HTR-8/SVneo (cell line): ENCODE results near the gene CDX1.

Experiments used
- DNase-seq: peaks from one replicate; pipeline ENCODE4 v3.0.0; 2011; ENCODE audit warnings: low spot score, mixed read lengths; ENCODE audit not compliant: insufficient read length
- FAIRE-seq: peaks from 2 replicates; lab custom pipeline; 2011; peaks lifted over from hg19 to GRCh38; lab: Jason Lieb, UNC

CDX1 gene

GRCh38 chr5:150130493-150130922, 36.1 kb upstream of the CDX1 start:
- no peak for FAIRE-seq
- no peak for DNase-seq

- no peak for DNase-seq
- FAIRE-seq = no peak
These were observed 35.1 kb upstream of the CDX1 start for GRCh38 chr5:150131461-150131860.

- FAIRE-seq = no peak
- DNase-seq = no peak
These were observed 34.4 kb upstream of the CDX1 start for GRCh38 chr5:150131978-150132694.

GRCh38 chr5:150132740-150133139, 33.8 kb upstream of the CDX1 start:
- FAIRE-seq = no peak
- DNase-seq = no peak

GRCh38 chr5:150133581-150134197, 32.9 kb upstream of the CDX1 start:
- DNase-seq = no peak
- FAIRE-seq = no peak

- no peak for DNase-seq
These were observed 32.4 kb upstream of the CDX1 start for GRCh38 chr5:150134198-150134588.

GRCh38 chr5:150135557-150136304, 30.8 kb upstream of the CDX1 start:
- DNase-seq = no peak
- FAIRE-seq = no peak

More at GRCh38 chr5:150134198-150134588, 32.4 kb upstream of the CDX1 start:
- FAIRE-seq = no peak

- DNase-seq = no peak
- FAIRE-seq = no peak
These were observed 30.0 kb upstream of the CDX1 start for GRCh38 chr5:150136305-150137167.

GRCh38 chr5:150137168-150137957, 29.2 kb upstream of the CDX1 start:
- no peak for FAIRE-seq
- no peak for DNase-seq

GRCh38 chr5:150137997-150138396, 28.6 kb upstream of the CDX1 start:
- DNase-seq (no peak), FAIRE-seq (peak; percentile 9)

GRCh38 chr5:150138551-150139265, 27.9 kb upstream of the CDX1 start:
- FAIRE-seq = peak; percentile 42
- peak; percentile 78 for DNase-seq

GRCh38 chr5:150139334-150139733, 27.2 kb upstream of the CDX1 start:
- FAIRE-seq = no peak
- no peak for DNase-seq

GRCh38 chr5:150140830-150141229, 25.7 kb upstream of the CDX1 start:
- DNase-seq (no peak), FAIRE-seq (peak; percentile 16)

- FAIRE-seq = peak; percentile 31
These were observed 24.9 kb upstream of the CDX1 start for GRCh38 chr5:150141544-150142184.

GRCh38 chr5:150142185-150142958, 24.2 kb upstream of the CDX1 start:
- DNase-seq (no peak), FAIRE-seq (no peak)

More at GRCh38 chr5:150141544-150142184, 24.9 kb upstream of the CDX1 start:
- DNase-seq = peak; percentile 59

GRCh38 chr5:150142959-150143349, 23.6 kb upstream of the CDX1 start:
- FAIRE-seq (peak; percentile 95), DNase-seq (peak; percentile 66)
